Fibroblast of pulmonary artery (primary cell): ENCODE results near the gene ANKRD16.
"Not testable (repeated sequence)": the region's sequence is repeated elsewhere in the genome, so short reads cannot be mapped to it uniquely, and the experiment has no call there.

ENCODE experiments used
- DNase-seq: peaks from one replicate; pipeline ENCODE4 v3.0.0-alpha.2; 2010; ENCODE audit warnings: low read depth
- H3K4me3 ChIP-seq: replicated peaks from 2 replicates; pipeline ENCODE4 v1.5.1; 2011; ENCODE audit warnings: low read depth, mild to moderate bottlenecking, control low read depth, low read length, moderate library complexity
- TF ChIP-seq, protein P1 (sequence below): IDR thresholded peaks from 2 replicates; pipeline ENCODE4 v1.5.1; 2011; ENCODE audit warnings: mild to moderate bottlenecking, control low read depth, low read length, inconsistent platforms; ENCODE audit errors: missing control alignments

ANKRD16 gene

GRCh38 chr10:5869156-5869555, 20.5 kb downstream of the ANKRD16 start:
- TF ChIP-seq, protein P1, sequence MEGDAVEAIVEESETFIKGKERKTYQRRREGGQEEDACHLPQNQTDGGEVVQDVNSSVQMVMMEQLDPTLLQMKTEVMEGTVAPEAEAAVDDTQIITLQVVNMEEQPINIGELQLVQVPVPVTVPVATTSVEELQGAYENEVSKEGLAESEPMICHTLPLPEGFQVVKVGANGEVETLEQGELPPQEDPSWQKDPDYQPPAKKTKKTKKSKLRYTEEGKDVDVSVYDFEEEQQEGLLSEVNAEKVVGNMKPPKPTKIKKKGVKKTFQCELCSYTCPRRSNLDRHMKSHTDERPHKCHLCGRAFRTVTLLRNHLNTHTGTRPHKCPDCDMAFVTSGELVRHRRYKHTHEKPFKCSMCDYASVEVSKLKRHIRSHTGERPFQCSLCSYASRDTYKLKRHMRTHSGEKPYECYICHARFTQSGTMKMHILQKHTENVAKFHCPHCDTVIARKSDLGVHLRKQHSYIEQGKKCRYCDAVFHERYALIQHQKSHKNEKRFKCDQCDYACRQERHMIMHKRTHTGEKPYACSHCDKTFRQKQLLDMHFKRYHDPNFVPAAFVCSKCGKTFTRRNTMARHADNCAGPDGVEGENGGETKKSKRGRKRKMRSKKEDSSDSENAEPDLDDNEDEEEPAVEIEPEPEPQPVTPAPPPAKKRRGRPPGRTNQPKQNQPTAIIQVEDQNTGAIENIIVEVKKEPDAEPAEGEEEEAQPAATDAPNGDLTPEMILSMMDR, result no peak
- H3K4me3 ChIP-seq, result no peak overlapping the region
- DNase-seq, result no peak

DNA sequence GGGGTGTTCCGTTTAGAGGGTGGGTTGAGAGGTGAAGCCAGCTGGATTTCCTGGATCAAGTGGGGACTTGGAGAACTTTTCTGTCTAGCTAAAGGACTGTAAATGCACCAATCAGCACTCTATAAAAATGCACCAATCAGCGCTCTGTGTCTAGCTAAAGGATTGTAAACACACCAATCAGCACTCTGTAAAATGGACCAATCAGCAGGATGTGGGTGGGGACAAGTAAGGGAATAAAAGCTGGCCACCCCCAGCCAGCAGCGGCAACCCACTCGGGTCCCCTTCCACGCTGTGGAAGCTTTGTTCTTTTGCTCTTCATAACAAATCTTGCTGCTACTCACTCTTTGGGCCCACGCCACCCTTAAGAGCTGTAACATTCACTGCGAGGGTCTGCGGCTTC, 21.3 kb downstream of the ANKRD16 start:
- DNase-seq, H3K4me3 ChIP-seq: not testable (repeated sequence)

- not testable (repeated sequence) for H3K4me3 ChIP-seq, DNase-seq
Observed at GRCh38 chr10:5867091-5867615, 22.5 kb downstream of the ANKRD16 start.

- not testable (repeated sequence) for H3K4me3 ChIP-seq, DNase-seq
Observed at GRCh38 chr10:5866451-5867081, 23.1 kb downstream of the ANKRD16 start.

DNA sequence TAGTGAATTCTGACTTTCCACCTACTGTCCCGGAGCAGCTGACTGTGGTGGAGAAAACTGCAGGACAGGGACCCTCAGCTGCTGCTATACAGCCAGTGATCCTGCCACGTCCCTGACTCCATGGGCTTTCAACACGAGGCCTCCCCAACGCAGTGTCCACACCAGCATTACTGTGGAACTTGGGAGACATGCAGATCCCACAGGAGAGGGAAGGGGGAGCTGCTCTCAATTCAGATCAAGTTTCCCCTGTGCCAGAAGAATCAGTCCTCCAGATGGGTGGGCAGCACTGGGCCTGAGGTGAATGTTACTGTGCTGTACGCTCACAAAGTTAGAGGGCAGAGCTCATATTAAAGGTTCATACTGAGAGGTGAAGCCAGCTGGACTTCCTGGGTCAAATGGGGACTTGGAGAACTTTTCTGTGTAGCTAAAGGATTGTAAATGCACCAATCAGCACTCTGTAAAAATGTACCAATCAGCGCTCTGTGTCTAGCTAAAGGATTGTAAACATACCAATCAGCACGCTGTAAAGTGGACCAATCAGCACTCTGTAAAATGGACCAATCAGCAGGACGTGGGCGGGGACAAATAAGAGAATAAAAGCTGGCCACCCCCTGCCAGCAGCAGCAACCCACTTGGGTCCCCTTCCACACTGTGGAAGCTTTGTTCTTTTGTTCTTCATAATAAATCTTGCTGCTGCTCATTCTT, 26.6 kb downstream of the ANKRD16 start:
- not testable (repeated sequence) for DNase-seq, H3K4me3 ChIP-seq

- TF ChIP-seq, protein P1, result no peak
- H3K4me3 ChIP-seq, result no peak overlapping the region
- no peak for DNase-seq
Observed at GRCh38 chr10:5862360-5862961, 27.2 kb downstream of the ANKRD16 start.

- DNase-seq, result no peak
- TF ChIP-seq, protein P1, result no peak
- no peak overlapping the region for H3K4me3 ChIP-seq
Observed at GRCh38 chr10:5860066-5860465, 29.6 kb downstream of the ANKRD16 start.

DNA sequence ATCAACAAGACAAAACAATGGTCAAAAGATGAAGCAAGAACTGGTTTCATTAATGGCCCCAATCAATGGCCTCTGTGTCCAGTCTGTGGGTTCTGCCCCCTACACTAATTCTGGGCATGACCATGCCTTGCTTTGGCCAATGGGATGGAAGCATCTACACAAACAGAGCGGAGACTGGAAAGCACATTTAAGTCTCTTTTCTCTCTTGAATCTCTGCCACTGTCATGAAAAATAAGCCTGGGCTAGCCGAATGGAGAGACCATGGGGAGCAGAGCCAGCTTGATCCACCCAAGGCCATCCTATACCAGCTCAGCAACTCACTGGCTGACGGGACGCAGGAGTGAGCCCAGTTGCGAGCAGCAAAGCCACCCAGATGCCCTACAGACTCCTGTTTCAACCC, 30.9 kb downstream of the ANKRD16 start:
- TF ChIP-seq, protein P1, result no peak
- no peak overlapping the region for H3K4me3 ChIP-seq
- DNase-seq, result no peak

DNA sequence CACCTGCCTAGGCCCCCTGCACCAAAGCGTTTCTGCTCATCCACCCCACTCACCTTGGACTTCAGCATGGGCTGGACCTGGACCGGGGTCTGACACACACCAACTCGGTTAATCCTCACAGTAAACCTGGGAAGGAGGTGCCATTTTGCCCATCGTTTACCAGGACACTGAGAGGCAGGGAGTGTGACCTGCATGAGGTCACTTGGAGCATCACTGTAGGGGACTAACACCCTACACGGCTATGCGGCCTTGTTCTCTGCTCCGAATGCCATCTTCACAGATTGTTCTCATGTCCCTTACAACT, 33.0 kb downstream of the ANKRD16 start:
- no peak overlapping the region for H3K4me3 ChIP-seq
- TF ChIP-seq, protein P1, result no peak
- DNase-seq, result no peak
